Activated T-cell treated with anti-CD3 and anti-CD28 coated beads for 48 hours (primary cell): ENCODE data around the gene BAZ1B.
"Not testable (repeated sequence)": the region's sequence is repeated elsewhere in the genome, so short reads cannot be mapped to it uniquely, and the experiment has no call there.

Experiments
- DNase-seq: peaks from one replicate; pipeline ENCODE4 v3.0.0-alpha.2; 2020; ENCODE audit warnings: low read depth

Gene BAZ1B

DNA sequence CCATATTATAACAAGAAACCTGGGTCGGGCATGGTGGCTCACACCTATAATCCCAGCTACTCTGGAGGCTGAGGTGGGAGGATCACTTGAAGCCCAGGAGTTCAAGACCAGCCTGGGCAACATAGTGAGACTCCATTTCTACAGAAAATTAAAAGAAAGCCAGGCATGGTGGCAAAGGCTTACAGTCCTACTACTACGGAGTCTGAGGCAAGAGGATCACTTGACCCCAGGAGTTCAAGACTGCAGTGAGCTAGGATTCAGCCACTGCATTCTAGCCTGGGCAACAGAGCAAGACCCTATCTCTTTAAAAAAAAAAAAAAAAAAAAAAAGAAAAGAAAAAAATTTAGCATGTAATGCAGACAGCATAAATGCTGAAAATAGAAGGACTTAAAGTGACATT, 16.4 kb upstream of the BAZ1B start:
- DNase-seq, result not testable (repeated sequence)

DNA sequence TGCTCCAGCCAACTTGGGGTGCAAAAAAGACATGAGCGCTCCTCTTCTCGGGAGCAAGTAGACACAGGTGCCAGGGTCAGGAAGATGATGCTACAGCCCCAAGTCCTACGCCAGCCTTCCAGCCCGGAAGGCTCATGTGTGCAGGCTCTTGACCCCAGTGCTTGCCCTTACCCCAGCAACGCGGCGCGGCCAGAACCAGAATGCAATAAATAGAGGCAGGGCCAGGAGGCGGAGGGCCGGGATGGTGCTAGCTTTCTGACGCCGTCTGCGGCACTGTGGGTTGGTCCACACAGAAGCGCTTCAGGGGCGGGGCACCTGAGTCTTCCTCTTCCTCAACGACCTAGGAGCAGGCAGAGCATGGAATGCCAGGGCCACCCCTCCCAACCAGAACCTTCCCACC, 15.0 kb upstream of the BAZ1B start:
- no peak for DNase-seq

DNA sequence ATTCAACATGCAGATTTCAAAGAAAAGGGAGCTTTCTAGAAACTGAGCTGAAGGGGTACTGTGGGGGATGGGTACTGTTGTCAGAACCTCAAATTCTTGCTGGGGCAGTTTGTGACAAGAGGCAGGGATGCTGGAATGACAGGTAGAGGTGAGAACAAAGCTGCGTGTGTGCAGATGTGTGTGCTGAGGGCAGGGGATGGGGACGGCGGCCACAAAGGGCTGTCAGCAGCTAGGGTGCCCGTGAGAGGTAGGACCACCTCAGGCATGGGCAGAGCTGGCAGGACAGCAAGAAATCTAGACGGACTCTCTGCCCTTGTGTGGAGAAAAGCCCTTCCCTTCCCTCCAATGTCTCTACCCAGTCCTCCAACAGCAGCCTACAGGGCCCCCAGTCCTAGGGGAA, 14.4 kb upstream of the BAZ1B start:
- DNase-seq, result no peak

DNA sequence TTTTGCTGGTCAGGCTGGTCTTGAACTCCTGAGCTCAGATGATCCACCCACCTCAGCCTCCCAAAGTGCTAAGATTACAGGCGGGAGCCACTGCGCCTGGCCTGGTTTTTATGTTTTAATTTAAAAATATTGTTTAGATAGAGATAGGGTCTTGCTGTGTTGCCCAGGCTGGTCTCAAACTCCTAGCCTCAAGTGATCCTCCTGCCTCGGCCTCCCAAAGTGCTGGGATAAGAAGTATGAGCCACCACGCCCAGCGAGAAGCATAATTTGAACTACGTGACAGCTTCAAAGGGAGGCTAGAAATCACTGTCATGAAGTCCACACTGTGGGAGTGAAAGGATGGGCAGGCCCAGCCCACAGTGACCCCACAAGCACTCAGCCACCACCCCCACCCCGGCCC, 13.8 kb upstream of the BAZ1B start:
- DNase-seq, result not testable (repeated sequence)

DNA sequence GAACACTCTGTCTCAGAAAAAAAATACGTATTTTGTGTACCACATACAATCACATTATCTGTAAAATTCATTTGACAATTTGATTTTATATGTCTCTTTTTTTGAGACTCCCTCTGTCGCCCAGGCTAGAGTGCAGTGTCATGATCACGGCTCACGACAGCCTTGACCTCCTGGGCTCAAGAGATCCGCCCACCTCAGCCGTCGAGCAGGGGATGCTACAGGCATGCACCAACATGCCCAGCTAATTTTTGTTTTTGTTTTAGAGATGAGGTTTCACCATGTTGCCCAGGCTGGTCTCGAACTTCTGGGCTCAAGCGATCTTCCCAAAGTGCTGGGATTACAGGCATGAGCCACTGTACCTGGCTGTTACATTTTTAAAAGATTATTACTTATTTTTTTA, 11.6 kb upstream of the BAZ1B start:
- no peak for DNase-seq

DNA sequence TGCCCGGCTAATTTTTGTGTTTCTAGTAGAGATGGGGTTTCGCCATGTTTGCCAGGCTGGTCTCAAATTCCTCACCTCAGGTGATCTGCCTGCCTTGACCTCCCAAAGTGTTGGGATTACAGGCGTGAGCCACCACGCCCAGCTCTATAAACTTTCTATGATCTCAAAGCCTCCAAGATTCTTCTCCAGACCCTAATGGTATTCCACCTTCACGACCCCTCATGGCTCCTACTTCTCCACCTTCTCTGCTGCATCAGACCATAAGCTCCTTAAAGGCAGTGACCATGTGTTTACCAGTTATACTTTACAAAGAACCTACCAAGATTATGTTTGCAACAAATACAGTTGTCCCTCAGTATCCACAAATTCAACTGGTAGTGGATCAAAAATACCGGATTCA, 10.1 kb upstream of the BAZ1B start:
- no peak for DNase-seq

DNA sequence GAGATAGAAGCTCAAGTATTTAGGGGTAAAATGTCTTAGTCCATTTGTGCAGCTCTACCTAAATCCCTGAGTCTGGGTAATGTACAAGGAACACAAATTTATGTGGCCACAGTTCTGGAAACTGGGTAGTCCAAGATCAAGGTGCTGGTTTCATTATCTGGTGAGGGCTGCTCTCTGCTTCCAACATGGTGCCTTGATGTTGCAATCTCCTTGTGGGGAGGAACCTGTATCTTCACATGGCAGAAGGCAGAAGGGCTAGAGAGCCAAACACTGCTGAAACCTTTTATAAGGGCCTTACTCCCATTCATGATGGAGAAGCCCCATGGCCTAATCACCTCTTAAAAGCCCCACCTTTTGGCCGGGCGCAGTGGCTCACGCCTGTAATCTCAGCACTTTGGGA, 8.7 kb upstream of the BAZ1B start:
- no peak for DNase-seq

DNA sequence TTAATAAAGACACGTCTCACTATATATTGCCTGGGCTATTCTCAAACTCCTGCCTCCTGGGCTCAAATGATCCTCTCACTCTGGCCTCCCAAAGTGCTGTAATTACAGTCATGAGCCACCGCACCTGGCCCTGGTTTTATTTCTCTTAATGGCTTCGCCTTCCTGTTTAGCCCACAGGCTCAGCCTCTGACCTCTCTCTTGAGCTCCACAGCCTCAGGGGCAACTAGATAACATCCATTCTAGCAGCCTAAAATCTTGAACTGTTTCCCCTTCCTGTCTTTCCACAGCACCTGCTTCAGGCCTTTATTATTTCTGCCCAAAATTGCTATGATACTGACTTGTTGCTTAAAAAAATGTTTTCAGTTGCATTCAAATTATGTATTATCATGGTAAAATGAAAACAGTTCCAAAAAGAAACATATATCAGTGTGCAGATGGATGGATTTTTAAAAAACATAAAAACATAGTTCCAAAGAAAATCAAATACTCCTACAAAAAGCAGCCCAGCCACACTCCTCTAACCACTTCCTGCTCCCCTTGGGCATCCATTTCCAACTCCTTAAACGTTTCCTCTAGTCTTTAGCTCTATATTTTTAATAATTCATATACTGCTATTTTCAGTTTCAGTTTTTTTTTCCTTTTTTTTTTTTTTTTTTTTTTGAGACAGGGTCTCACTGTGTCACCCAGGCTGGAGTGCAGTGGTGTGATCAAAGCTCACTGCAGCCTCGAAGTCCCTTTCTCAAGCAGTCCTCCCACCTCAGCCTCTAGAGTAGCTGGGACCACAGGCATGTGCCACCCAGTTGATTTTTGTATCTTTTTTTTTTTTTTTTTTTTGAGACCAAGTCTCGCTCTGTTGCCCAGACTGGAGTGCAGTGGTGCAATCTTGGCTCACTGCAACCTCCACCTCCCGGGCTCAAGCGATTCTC, 5.1 kb upstream of the BAZ1B start:
- no peak for DNase-seq

DNA sequence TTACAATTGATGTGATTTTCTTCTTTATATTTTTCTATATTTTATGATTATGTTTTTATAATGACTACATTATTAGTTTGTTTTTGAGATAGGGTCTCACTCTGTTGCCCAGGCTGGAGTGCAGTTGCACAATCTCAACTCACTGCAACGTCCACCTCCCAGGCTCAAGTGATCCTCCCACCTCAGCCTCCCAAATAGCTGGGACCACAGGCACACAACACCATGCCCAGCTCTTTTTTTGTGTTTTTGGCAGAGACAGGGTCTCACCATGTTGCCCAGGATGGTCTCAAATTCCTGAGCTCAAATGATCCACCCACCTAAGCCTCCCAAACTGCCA, 4.0 kb upstream of the BAZ1B start:
- DNase-seq, result not testable (repeated sequence)

DNA sequence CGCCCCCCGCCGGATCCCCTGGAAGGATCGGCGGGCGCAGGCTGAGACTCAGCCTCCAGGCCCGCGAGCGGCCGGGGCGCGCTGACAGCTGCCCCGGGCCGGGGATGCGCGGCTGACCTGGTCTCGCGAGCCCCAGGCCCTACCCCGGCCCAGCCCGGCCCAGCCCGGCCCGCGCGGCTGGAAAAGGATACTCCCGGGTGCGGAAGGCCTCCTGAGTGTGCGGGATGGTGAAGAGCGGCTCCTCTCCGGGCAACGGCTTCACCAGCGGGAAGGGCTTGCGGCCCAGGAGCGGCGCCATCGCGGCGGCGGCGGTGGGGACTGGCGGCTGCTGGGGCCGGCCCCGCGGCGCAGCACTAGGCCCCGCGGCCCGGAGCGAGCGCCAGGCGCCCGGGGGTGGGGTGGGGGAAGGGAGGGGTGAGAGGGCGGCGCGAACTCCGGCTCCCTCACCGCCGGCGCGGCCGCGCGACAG, 423 bp downstream of the BAZ1B start:
- peak; percentile 66 for DNase-seq

DNA sequence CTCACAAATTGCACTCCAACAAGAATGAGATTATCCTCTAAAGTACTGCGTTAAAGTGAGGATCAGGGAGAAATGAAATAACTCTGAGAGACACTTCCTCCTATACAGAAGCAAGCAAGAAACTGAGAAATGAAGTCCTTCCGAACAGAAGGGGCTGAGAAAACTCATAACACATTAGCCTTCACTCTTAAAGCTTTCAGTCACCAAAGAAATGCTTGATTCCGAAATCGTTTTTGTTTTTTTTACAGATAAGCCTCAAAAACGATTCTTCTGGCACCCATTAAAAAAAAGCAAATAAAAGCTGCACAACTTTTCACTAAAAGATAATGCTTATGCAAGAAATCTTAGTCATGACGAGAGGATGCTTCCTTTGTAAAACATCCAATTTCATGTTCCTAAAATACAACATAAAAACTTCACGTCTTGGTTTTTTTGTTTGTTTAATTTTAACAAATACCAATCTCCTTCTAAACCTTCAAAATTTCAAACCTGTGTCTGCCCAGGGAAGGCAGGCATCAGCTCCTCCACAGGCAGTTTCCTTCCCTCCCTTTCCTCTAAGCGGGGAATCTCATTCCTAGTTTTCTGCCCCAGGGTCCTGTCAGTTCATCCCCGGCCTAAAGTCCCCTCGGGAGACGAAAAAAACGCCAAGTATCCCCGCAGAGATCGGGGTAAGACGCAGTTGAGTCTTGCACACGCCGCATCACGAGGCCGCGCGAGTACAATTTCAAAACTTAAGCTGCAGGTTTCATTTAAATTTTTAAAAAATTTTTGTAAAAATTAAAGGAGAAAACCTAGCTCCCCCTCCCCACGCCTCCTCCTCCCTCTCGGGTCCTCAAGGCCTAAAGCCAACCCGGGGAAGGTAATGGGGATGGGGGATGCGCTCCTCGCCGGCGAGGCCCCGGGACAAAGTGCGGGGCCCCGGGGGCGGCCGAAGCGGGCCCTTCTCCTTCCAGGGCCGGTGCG, 1.1 kb downstream of the BAZ1B start:
- DNase-seq, result no peak

DNA sequence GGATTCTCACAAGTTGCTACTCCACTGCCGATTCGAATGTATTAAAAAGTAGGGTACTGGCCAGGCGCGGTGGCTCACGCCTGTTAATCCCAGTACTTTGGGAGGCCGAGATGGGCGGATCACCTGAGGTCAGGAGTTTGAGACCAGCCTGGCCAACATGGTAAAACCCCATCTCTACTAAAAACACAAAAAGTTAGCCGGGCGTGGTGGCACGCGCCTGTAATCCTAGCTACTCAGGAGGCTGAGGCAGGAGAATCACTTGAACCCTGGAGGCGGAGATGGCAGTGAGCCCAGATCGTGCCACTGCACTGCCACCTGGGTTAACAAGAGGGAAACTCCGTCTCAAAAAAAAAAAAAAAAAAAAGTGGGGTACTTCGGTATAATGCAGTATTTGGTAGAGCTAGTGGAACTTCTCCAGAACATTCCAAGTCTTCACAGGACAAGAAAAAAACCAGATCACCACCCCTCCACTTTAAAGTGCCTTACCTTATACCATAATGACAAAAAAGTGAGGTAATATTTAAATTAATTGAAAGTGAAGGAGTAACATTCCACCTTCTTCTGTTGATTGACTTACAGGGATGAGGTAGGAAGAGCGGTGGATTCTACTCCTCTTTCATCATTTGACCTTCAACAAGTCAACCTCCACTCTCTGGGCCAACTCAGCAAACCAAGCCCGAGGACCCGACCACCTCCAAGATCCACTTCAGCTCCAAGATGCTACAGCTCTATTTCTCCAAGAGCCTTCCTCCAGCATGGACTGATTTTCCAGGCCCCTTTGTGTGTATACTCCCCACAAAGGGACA, 2.0 kb downstream of the BAZ1B start:
- peak; percentile 11 for DNase-seq

DNA sequence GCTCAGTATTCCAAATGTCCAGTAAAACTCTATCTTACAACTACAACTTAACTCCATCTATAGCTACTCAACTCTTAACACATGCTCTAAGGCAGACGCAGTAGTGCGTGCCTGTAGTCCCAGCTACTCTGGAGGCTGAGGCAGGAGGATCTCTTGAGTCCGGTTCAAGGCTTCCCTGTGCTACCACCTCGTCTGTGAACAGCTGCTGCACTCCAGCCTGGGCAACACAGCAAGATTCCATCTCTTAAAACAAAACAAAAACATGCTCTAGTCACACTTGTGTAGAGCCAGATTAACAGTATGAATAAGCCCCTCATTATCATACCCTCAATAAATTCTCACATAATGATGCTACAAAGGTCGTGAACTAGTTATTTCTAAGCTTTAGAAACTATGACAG, 3.6 kb downstream of the BAZ1B start:
- no peak for DNase-seq

DNA sequence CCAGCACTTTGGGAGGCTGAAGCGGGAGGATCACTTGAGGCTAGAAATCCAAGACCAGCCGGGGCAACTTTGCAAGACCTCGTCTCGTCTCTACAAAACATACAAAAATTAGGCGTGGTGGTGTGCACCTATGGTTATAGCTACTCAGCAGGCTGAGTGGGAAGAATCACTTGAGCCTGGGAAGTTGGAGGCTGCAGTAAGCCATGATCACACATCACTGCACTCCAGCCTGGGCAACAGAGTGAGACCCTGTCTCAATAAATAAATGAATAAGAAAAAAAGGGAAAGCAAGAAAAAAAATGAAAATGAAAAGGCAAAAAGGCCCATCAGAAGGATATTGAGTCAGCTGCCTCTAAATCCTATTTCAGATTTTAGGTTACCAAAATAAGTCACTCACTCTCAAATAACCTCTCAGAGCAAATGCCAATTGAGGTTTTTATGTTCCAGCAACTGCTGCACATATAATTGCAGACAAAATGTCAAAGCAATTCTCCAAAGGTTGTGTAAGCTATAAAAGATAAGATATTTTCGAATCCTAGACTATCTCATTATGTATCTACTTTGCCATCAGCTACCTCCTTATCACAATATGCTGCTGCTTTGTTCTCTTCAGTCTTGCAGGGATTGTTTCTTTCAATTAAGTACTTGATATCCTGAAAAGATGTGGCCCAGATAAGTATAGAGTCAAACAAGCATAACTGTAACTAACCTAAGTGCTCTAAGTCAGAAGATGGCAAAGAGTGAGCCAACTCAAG, 4.7 kb downstream of the BAZ1B start:
- no peak for DNase-seq

DNA sequence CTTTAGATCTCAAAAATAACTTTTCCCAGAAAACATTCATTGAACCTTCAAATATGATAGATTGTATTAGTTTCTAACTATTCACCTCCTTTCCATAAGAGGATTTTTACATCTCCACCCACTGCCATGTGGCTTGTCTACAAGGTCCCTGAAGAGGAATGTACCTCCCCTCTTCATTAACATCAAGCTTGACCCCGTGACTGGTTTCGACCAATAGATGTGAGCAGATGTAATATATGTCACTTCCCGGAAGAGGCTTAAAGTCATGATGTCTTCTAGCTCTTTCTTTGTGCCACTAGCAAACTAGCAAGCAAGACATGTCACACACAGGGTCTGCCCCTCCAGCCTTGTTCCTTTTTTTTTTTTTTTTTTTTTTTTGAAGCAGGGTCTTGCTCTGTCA, 6.9 kb downstream of the BAZ1B start:
- DNase-seq, result no peak

DNA sequence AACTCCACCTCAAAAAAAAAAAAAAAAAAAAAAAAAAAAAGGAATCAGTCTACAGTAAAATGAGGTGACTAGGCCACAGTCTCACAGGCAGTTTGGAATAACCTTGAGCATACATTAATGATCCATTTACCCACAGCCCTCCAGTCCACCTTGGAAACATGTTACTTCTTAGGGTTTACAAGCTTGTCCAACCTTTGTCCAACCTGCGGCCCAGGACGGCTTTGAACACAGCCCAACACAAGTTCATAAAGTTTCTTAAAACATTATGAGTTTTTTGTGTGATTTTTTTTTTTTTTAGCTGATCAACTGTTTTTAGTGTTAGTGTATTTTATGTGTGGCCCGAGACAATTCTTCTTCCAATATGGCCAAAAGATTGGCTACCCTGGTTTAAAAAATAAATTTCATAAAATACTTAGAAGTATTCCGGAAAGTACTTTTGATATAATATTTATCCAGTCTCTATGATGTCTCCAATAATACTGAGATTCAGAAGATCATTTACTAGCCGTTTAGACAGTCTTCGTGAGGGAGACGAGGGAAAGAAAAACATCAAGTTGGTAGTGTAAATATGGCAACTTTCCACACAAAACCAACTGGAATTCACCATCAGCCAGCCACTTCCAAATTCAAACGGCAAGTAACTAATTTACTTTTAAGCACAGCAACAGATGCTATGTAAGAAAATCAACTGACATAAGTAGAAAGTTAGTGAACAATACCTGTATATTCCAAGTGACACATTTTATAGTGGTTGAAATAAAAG, 9.9 kb downstream of the BAZ1B start:
- DNase-seq, result no peak

DNA sequence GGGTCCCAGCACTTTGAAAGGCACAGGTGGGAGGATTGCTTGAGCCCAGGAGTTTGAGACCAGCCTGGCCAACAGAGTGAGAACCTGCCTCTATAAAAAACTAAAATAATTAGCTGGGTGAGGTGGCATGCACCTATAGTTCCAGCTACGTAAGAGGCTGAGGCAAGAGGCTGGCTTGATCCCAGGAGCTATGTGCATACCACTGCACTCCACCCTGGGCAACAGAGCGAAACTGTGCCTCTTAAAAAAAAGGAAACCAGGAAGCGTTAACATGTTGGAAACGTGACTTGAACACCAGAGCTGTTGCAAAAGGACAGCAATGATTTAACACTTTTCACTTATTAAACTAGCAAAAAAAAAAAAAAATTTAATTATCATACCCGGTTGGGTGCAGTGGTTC, 12.6 kb downstream of the BAZ1B start:
- DNase-seq, result no peak

DNA sequence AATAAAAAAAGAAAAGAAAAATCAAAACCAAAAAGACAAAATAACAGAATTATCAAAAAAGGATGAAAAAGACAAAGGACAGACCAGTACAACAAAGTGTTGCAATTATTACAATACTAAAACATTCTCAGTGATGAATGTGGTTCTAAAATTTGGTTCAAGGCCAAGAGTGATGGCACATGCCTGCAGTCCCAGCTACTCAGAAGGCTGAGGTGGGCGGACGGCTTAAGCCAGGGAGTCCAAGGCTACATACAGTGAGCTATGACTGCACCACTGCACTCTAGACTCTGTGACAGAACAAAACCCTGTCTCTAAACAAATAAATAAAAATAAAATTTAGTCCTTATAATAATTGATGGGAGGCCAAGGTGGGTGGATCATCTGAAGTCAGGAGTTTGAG, 14.5 kb downstream of the BAZ1B start:
- no peak for DNase-seq

DNA sequence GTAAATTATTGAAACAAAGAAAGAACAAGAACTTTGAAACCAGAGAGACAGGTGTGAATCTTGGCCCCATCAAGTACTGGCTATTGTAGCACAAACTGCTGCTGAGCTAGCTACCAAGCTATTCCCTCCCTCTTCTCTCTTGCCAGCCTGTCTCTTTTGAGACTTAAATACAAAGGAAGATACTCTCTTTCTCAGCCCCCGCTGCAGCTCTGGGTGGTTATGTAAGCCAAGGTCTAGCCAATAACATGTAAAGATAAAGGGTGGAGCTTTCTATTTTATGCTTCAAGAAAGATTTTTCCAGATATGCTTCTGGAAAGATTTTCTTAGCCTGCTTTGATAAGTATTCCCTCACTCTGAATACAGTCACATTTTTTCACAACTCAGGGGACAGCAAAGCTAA, 17.2 kb downstream of the BAZ1B start:
- DNase-seq, result no peak

DNA sequence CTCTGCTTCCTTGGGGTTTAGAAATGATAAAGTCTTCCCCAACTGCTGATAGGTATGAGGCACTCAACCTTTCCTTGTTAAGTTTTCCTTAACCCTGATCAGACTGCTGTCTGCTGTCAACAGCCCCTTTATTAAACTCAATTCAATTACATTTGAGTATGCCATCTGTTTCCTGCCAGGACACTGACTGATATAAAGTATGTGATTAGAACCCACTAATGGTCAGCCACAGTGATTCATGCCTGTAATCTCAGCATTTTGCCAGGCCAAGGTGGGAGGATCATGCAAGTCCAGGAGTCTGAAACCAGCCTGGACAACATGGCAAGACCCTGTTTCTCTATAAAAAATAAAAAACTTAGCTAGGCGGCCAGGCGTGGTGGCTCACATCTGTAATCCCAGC, 18.1 kb downstream of the BAZ1B start:
- DNase-seq, result no peak

DNA sequence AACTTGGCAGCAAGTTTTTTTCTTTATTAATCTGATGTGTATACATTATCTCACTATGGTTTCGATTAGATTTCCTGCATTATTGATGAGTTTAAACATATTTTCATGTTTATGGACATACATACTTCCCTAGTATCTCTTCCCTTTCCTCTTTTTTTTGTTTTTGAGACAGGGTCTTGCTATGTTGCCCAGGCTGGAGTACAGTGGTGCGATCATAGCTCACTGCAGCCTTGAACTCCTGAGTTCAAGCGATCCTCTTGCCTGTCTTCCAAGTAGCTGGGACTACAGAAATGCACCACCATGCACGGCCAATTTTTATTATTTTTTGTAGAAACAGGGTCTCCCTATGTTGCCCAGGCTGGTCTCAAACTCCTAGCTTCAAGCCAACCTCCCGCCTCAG, 18.9 kb downstream of the BAZ1B start:
- DNase-seq, result no peak
